Breast epithelium (tissue), 4 donors: ENCODE data around the gene AOX1. TPM values are rescaled to one million over a fixed set of nuclear protein-coding genes. Genes with fewer than 3 reads are reported as not detected.

Experiments used
- DNase-seq, 2 donors: peaks; one replicate each; pipeline ENCODE4 v3.0.0-alpha.2; 2019; ENCODE audit warnings: low spot score in 2 of 2
- H3K27ac ChIP-seq, 2 donors: fragments of 200-600 bp; sonication (generic) in 1 of 2; one replicate each; pipeline ENCODE4 v1.5.1; 2016 to 2019; ENCODE audit warnings: mild to moderate bottlenecking in 1 of 2
- H3K27me3 ChIP-seq, 2 donors: fragments of 200-600 bp; sonication (generic) in 1 of 2; one replicate each; pipeline versions ENCODE4 v1.5.1 to v1.6.0; 2017 to 2019; ENCODE audit warnings: control low read depth in 1 of 2, mild to moderate bottlenecking in 1 of 2
- H3K36me3 ChIP-seq: fragments of 200-600 bp; one replicate; pipeline ENCODE4 v1.5.1; 2019
- H3K4me1 ChIP-seq, 2 donors: fragments of 200-600 bp; sonication (generic); one replicate each; pipeline ENCODE4 v1.5.1; 2016 to 2019; ENCODE audit warnings: control low read depth in 1 of 2
- H3K4me3 ChIP-seq, 3 donors: fragments of 200-600 bp; sonication (generic); 1 replicate in 2 of 3; 2 replicates in 1 of 3; pipeline ENCODE4 v1.5.1; 2016 to 2019; ENCODE audit warnings: mild to moderate bottlenecking in 3 of 3, moderate library complexity in 2 of 3
- H3K9me3 ChIP-seq, 2 donors: fragments of 200-600 bp; sonication (generic) in 1 of 2; one replicate each; pipeline ENCODE4 v1.5.1; 2016 to 2019; ENCODE audit warnings: control low read depth in 1 of 2
- POLR2A ChIP-seq: fragments of 450-650 bp; IDR thresholded peaks from one replicate; pipeline ENCODE4 v1.6.1; 2016; ENCODE audit warnings: antibody characterized with exemption, mild to moderate bottlenecking, moderate library complexity
- POLR2AphosphoS5 ChIP-seq, 3 donors: sonication (generic); formaldehyde crosslinking; IDR thresholded peaks; one replicate each; pipeline ENCODE4 v1.6.1; 2017; ENCODE audit warnings: antibody characterized with exemption in 3 of 3
- intact Hi-C: fragments of 100-400 bp; cut with DNase I; formaldehyde crosslinking; loops from one replicate; pipeline ENCODE4 v1.15.1; 2023; ENCODE audit warnings: low total_unique reads
- total RNA-seq, 3 donors: library from RNA; depleted of rRNA; stranded (reverse); fragments of >200 nt; gene quantifications; one replicate each; pipeline ENCODE4 v1.1.0, GENCODE V29; 2016
- TF ChIP-seq, protein P1 (sequence below), 3 donors: fragments of 450-650 bp; IDR thresholded peaks; one replicate each; pipeline ENCODE4 v1.5.1; 2016 to 2017; ENCODE audit warnings: antibody characterized with exemption in 3 of 3, mild to moderate bottlenecking in 3 of 3, moderate library complexity in 3 of 3

Gene AOX1
- total RNA-seq, 3 donors from 2014 or later: 100.0 to 611 (median 111) TPM

DNA sequence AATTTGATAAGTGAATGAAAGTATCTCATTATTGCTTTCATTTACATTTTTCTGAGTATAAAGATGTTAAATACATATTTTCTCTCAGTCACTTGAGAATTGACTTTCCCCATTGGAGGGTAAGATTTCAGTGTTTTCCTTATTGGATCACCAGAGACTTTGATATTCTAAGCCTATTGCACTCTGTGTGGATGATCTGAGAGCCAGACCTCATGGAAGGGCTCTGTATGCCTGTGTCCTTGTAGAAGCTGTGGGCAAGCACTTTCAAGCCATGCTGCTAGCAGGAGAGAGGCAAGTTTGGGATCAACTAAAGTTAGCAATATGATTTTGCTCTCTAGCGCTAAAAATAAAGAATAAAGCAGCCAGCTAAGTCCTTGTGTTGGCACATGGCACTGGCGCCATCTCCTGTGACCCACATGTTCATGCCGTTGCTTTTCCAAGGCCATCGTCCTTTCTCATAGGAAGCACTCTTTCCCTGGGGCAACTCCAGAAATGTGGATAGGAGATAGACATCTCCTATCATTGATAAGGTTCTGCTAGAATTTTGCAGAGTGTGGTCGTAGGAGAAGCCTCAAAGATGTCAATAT, 72.6 kb downstream of the AOX1 start:
- Histone ChIP-seq H3K27ac (no peak overlapping the region), H3K4me3 (no peak overlapping the region), H3K9me3 (no peaks in the 10 kb centered on the region), H3K36me3 (no peaks in the 10 kb centered on the region), H3K4me1 (no peaks in the 10 kb centered on the region), H3K27me3 (no peaks in the 10 kb centered on the region)
- TF ChIP-seq POLR2A: no peak
- TF ChIP-seq, protein P1, sequence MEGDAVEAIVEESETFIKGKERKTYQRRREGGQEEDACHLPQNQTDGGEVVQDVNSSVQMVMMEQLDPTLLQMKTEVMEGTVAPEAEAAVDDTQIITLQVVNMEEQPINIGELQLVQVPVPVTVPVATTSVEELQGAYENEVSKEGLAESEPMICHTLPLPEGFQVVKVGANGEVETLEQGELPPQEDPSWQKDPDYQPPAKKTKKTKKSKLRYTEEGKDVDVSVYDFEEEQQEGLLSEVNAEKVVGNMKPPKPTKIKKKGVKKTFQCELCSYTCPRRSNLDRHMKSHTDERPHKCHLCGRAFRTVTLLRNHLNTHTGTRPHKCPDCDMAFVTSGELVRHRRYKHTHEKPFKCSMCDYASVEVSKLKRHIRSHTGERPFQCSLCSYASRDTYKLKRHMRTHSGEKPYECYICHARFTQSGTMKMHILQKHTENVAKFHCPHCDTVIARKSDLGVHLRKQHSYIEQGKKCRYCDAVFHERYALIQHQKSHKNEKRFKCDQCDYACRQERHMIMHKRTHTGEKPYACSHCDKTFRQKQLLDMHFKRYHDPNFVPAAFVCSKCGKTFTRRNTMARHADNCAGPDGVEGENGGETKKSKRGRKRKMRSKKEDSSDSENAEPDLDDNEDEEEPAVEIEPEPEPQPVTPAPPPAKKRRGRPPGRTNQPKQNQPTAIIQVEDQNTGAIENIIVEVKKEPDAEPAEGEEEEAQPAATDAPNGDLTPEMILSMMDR (IDR thresholded peaks at IDR 0.05): no peak
- TF ChIP-seq POLR2AphosphoS5 (IDR thresholded peaks at IDR 0.05): no peak
- no peak for DNase-seq
- intact Hi-C loops: no loop called here

GRCh38 chr2:200659410-200659809, 73.6 kb downstream of the AOX1 start:
- intact Hi-C loops: no loop called here
- DNase-seq: no peak
- TF ChIP-seq POLR2AphosphoS5 (IDR thresholded peaks at IDR 0.05) (no peak), POLR2A (no peak)
- TF ChIP-seq, protein P1 (IDR thresholded peaks at IDR 0.05): no peak
- Histone ChIP-seq H3K27me3 (no peaks in the 10 kb centered on the region), H3K4me3 (no peak overlapping the region), H3K27ac (no peak overlapping the region), H3K9me3 (no peaks in the 10 kb centered on the region), H3K36me3 (no peaks in the 10 kb centered on the region), H3K4me1 (no peaks in the 10 kb centered on the region)

GRCh38 chr2:200661477-200661876, 75.7 kb downstream of the AOX1 start:
- Histone ChIP-seq H3K36me3 (no peaks in the 10 kb centered on the region), H3K4me1 (no peaks in the 10 kb centered on the region), H3K9me3 (no peaks in the 10 kb centered on the region), H3K4me3 (no peak overlapping the region), H3K27me3 (no peaks in the 10 kb centered on the region), H3K27ac (no peak overlapping the region)
- intact Hi-C loops: no loop called here
- TF ChIP-seq POLR2A (no peak), POLR2AphosphoS5 (IDR thresholded peaks at IDR 0.05) (no peak)
- TF ChIP-seq, protein P1 (IDR thresholded peaks at IDR 0.05): no peak
- no peak for DNase-seq

- H3K36me3 ChIP-seq: no peaks in the 10 kb centered on the region
- H3K4me1 ChIP-seq: no peaks in the 10 kb centered on the region
- H3K9me3 ChIP-seq: no peaks in the 10 kb centered on the region
- no peak overlapping the region for H3K27ac ChIP-seq
- TF ChIP-seq POLR2A (no peak), POLR2AphosphoS5 (IDR thresholded peaks at IDR 0.05) (no peak)
- TF ChIP-seq, protein P1 (IDR thresholded peaks at IDR 0.05): no peak
- H3K4me3 ChIP-seq: no peak overlapping the region
- H3K27me3 ChIP-seq: no peaks in the 10 kb centered on the region
- DNase-seq: no peak
- intact Hi-C loops: no loop called here
Measured at GRCh38 chr2:200662727-200663126, 76.9 kb downstream of the AOX1 start.

- intact Hi-C loops: no loop called here
- no peak for DNase-seq
- TF ChIP-seq POLR2A (no peak), POLR2AphosphoS5 (IDR thresholded peaks at IDR 0.05) (no peak)
- TF ChIP-seq, protein P1 (IDR thresholded peaks at IDR 0.05): no peak
- no peaks in the 10 kb centered on the region for H3K4me1 ChIP-seq
- no peak overlapping the region for H3K4me3 ChIP-seq
- H3K27me3 ChIP-seq: no peaks in the 10 kb centered on the region
- H3K9me3 ChIP-seq: no peaks in the 10 kb centered on the region
- H3K36me3 ChIP-seq: no peaks in the 10 kb centered on the region
- H3K27ac ChIP-seq: no peak overlapping the region
Measured at GRCh38 chr2:200664770-200665494, 79.1 kb downstream of the AOX1 start.
